A204.1 (cell line): ENCODE results near the gene FBXO28.

Experiments used
- FAIRE-seq: peaks from 2 replicates; lab custom pipeline; 2012; peaks lifted over from hg19 to GRCh38; lab: Jason Lieb, UNC

Gene FBXO28

DNA sequence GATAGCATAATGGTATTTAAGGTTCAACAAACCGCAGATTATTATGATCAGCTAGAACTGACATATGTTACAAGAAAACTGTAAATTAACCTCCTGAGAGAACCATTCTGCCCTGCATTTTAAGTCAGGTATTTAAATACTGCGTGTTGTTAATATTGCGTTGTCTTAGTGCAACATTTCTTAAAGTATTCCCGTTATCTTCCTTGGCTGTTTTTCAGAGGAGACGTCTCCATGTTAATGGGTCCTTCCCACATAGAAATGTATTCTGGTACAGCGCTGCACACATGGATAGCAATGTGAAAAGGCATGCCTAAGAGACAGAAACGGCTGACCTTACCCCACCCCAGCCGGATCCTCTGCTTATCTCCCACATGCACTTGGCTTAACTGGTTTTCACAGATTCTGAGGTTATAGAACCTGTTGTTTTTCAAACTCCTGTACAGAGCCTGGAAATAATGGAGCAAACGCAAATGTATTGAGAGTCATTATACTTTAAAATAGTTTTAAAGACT, 46.3 kb downstream of the FBXO28 start:
- FAIRE-seq = no peak

DNA sequence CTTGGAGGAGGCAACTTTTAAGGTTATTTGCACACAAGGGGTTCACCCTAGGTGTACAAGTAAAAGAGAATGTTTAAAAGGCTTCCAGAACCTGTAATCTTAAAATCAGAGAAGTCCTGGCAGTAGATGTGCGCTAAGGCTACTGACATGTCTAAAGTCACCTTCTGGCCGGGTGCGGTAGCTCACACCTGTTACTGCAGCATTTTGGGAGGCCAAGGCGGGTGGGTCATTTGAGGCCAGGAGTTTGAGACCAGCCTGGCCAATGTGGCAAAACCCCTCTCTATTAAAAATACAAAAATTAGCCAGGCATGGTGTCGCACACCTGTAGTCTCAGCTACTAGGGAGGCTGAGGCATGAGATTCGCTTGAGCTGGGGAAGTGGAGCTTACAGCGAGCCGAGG, 48.9 kb downstream of the FBXO28 start:
- no peak for FAIRE-seq

DNA sequence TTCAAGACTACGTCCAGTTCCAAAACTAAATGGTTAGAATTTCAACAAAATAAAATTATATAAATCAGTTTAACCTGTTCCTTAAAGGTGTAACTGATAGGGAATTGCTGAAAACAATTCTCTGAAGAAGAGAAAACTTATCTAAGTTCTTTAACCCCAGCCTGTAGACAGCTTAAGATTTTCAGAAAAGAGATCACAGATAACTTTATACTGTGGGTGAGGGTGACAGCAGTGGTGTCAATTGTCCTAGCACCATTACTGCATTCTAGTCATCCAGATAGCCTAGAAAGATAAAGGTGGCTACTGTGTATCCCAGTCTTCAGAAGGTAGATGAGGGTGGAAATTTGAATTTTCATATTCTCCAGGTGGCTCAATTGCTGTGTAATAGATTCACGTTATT, 49.4 kb downstream of the FBXO28 start:
- FAIRE-seq = no peak

DNA sequence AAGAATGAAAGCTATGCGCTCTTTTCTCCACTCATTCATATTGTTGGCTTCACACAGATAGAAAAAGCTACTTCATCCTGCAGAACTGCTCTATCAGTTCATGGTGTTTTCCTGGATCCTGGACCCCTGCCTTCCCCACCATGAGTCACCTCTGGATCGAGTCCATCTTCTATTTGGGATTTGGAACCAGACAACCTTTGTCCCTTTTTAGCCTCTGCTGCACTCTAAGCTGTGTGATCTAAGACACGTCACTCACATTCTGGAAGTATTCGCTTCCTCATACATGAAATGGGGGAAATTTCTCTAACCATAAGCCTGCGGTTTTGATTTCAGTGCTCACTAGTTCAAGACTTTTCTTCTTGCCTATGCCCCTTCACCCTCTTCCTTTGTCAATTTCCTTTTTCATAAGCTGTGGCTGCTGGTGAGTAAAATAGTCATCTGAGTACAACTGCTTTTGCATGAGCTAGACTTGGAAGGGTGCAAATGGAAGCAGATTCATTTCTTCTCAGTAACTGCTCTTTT, 55.0 kb downstream of the FBXO28 start:
- FAIRE-seq = no peak

GRCh38 chr1:224169718-224170270, 55.9 kb downstream of the FBXO28 start:
- FAIRE-seq = no peak

DNA sequence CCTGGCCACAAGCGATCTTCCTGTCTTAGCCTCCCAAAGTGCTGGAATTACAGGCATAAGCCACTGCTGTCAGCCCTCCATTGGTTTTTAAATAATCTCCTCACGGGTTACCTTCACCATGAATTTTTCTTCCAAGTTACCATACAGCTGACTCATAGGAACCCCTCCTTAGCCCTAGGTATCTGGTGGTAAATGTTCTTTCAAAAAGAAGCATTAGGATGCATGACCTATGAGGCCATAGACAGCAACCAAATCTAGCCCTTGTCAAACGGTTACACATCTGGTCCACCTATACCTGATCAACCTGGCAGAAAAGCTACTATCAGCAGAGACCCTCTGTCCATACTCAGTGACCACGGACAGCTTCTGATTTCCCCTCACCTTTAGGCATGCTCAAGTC, 56.4 kb downstream of the FBXO28 start:
- no peak for FAIRE-seq

- no peak for FAIRE-seq
These were observed 57.0 kb downstream of the FBXO28 start for GRCh38 chr1:224170748-224171478.

- no peak for FAIRE-seq
These were observed 58.3 kb downstream of the FBXO28 start for GRCh38 chr1:224172229-224172628.

- no peak for FAIRE-seq
These were observed 59.6 kb downstream of the FBXO28 start for GRCh38 chr1:224173523-224173922.

DNA sequence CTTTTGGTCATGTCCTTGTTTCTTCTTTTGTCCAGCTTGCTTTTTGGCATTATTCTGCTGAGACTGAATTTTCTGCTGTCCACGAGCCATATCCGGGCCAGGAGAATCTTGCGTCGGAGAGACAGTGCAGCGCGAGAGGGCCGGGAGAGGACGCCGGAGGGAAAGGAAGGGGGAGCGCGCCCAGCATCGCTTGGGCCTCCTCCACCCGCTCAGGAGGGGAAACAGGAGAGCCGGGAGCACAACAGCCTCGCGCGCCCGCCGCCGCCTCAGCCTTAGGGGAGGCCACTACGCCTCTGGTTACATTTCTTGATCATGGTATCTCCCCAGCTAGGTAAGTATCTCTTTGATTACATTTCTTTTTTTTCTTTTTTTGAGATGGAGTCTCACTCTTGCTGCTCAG, 61.7 kb downstream of the FBXO28 start:
- no peak for FAIRE-seq

DNA sequence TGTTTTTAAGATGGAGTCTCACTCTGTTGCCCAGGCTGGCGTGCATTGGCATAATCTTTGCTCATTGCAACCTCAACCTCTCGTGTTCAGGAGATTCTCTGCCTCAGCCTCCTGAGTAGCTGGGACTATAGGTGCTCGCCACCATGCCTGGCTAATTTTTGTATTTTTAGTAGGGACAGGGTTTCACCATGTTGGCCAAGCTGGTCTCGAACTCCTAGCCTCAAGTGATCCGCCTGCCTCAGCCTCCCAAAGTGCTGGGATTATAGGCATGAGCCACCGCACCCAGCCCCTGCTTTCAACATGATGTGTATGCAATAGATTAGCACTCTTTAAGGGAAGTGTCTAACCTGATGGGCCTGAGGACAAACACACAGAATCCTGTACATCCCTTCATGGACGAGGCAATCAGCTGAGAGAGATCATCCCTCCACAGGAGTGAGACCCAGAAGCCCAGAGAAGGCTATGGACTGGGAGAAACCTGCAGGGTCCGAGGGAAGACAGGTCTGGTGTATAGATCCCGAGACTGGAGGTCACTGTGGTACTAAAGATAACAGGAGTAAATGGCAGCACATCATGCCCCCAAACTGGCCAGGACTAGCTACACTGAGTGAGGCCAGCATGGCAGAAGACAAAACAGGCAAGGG, 63.6 kb downstream of the FBXO28 start:
- FAIRE-seq = no peak

GRCh38 chr1:224178894-224179293, 65.0 kb downstream of the FBXO28 start:
- FAIRE-seq = no peak

DNA sequence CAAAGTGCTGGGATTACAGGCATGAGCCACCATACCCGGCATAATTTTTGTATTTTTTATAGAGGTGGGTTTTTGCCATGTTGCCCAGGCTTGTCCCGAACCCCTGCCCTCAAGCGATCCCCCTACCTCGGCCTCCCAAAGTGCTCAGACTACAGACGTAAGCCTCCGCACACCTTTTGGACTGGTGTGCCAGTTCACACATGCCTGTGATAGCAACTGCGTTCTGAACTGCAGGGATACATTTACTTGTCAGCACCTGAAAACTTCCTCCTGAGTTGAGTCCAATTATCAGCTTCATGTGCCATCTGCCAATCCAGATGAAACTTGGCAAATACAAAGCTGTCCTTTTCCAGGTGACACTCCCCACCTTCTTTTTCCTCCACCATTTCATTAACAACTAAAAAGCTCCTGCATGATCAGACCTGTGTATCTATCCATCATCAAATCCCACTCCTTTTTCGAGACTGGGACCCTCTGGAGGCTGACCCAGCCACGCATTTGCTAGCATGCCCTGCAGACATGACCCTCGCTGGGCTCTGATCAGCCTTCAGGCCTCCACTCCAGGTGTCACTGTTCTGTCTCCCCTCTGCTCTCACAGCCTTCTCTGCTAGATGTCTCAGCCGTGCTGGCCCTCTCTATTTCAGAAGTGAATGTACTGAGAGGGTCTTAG, 67.0 kb downstream of the FBXO28 start:
- no peak for FAIRE-seq

- FAIRE-seq = no peak
These were observed 67.5 kb downstream of the FBXO28 start for GRCh38 chr1:224181453-224181810.

- no peak for FAIRE-seq
These were observed 68.3 kb downstream of the FBXO28 start for GRCh38 chr1:224182057-224182865.

- FAIRE-seq = no peak
These were observed 69.1 kb downstream of the FBXO28 start, which contains the start of gene DEGS1 for GRCh38 chr1:224182866-224183590. TSS of gene DEGS1 (plus strand) at chr1:224183240. CDS start at chr1:224183337, 97 bp downstream.

- FAIRE-seq = no peak
These were observed 69.8 kb downstream of the FBXO28 start for GRCh38 chr1:224183591-224184312.

DNA sequence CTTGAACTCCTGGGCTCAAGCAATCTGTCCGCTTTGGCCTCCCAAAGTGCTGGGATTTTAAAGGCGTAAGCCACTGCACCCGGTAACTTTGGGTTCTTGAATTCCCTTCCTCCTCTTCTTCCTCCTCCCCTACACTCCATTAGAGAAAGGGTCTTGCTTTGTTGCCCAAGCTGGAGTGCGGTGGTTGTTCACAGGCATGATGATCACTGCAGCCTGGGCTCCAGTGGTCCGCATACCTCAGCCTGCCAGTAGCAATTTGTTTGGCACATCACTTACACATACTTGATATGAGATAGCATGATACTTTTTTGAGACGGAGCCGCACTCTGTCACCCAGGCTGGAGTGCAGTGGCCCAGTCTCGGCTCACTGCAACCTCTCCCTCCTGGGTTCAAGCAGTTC, 71.3 kb downstream of the FBXO28 start:
- FAIRE-seq = no peak

GRCh38 chr1:224188286-224188685, 74.4 kb downstream of the FBXO28 start:
- FAIRE-seq = no peak

DNA sequence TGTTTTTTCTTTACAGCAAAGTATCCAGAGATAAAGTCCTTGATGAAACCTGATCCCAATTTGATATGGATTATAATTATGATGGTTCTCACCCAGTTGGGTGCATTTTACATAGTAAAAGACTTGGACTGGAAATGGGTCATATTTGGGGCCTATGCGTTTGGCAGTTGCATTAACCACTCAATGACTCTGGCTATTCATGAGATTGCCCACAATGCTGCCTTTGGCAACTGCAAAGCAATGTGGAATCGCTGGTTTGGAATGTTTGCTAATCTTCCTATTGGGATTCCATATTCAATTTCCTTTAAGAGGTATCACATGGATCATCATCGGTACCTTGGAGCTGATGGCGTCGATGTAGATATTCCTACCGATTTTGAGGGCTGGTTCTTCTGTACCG, 75.7 kb downstream of the FBXO28 start:
- no peak for FAIRE-seq
